ENCODE data around the gene DPP6.

Gene DPP6

DNA sequence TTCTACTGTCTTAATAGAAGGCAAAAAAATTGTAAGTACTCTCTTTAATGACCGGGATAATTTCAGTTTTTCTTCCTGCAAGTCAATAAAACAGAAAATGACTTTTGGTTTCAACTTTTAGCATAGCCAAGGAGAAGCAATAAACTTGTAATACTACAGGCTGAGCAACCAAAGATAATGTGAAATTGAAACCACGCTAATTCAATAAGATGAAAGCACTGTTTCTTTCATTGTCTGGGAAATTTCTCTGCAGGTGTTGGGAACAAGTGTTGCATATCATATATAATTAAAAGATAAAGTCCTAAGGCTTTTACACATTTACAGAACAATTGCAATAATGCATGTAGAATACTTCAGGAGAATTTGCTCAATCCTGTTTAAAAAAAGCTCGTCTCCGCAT is 488.4 kb downstream of the DPP6 start:
- in situ Hi-C loops (cut with HindIII; ENCODE audit: low pct_unique_long_range_greater_than_20kb, low sequenced_read_pairs) = no loop called here
- no peak for TF ChIP-seq JUND (IDR thresholded peaks at IDR 0.05; ENCODE audit: low read depth)
- DNase-seq (ENCODE audit: low read depth in 1 of 2, low spot score in 1 of 2) = no peak

DNA sequence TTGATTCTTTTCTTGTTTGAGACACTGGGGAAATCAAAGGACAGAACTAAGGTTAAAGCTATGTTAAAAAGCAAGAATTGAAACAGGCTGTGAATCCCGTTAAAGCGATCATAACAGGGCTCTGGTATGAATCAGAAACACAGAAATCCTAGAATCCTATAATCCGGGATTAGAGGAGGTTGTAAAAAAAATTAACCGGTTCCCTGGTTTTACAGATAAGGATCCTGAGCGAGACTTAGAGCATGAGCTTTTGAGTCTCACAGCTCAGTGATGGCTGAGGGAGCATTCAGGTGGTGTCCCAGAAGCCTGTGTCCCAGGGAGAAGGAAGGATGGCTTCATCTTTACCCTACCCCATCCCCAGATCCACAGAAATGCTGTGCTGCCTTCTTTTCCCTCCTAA is 489.4 kb downstream of the DPP6 start:
- in situ Hi-C loops (cut with HindIII; ENCODE audit: low pct_unique_long_range_greater_than_20kb, low sequenced_read_pairs) = no loop called here
- no peak for TF ChIP-seq JUND (IDR thresholded peaks at IDR 0.05; ENCODE audit: low read depth)
- no peak for DNase-seq (ENCODE audit: low read depth in 1 of 2, low spot score in 1 of 2)

DNA sequence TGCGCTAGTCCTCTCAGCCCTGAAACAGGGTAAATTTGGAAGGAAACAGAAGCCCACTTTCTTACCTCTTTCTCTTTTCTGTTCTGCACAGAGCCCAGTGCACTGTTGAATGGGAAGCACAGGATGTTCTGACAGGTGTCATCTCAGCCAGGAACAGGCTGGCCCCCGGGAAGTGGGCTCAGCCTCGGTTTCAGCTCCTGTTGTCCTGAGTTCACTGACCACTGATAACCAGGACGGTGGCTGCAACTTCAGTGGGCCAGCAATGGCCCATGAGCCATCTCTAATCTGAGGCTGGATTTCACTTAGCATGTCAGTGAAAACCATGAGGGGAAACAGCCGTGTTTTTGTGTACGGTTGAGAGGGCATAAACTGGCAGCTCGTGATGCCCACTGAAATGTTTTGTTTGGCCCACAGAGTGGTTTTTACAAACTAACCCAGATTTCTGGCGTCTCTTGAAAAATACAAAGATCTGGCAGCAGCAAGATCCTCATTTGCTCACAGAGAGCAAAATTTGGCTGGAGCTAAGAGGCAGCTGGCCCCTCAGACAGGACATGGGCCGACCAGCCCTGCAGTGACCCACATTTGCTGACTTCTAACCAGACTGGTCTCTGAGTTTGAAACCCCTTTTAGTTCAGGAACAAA is 494.9 kb downstream of the DPP6 start:
- no peak for TF ChIP-seq JUND (IDR thresholded peaks at IDR 0.05; ENCODE audit: low read depth)
- no peak for DNase-seq (ENCODE audit: low read depth in 1 of 2, low spot score in 1 of 2)
- in situ Hi-C loops (cut with HindIII; ENCODE audit: low pct_unique_long_range_greater_than_20kb, low sequenced_read_pairs) = no loop called here

DNA sequence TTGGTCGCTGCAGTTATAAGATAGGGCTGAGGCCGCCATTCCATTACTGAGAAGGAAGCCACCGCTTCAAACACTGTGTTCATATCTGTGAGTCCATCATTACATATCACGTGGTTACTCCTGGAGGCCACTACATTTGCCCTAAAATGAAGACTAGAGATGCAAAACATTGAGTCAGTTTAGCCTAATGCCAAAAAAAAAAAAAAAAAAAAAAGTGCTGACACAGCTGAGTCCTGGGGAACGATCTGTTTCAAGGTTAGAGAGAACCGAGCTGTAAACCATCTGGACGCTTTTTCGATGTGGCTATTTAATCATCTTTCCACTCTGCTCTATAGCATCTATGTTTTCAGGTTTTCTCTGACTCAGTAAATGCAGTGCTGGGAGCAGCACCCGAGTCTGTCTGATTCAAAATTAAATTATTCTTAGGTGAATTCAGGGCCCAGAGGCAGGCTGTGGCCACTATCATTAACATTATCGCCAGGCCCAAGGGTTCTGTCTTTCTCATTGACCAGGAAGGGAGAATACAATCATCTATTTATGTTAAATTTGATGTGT is 501.6 kb downstream of the DPP6 start:
- DNase-seq (ENCODE audit: low read depth in 1 of 2, low spot score in 1 of 2) = no peak
- TF ChIP-seq JUND (IDR thresholded peaks at IDR 0.05; ENCODE audit: low read depth) = no peak
- in situ Hi-C loops (cut with HindIII; ENCODE audit: low pct_unique_long_range_greater_than_20kb, low sequenced_read_pairs) = no loop called here

DNA sequence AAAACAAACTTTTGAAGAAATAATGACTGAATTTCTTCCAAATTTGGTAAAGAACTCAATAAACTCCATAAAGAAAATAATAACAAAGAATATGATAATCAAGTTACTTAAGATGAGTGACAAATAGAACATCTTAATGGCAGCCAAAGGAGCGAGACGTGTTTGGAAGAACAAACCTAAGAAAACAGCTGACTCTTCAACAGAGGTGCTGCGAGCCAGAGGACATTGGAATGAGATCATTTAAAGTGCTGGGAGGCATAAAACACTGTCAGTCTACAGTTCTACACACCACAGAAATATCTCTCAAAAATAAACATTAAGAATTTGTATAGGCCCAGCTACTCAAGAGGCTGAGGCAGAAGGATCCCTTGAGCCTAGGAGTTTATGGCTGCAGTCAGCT is 507.3 kb downstream of the DPP6 start:
- no peak for TF ChIP-seq JUND (IDR thresholded peaks at IDR 0.05; ENCODE audit: low read depth)
- no peak for DNase-seq (ENCODE audit: low read depth in 1 of 2, low spot score in 1 of 2)
- in situ Hi-C loops (cut with HindIII; ENCODE audit: low pct_unique_long_range_greater_than_20kb, low sequenced_read_pairs) = no loop called here

DNA sequence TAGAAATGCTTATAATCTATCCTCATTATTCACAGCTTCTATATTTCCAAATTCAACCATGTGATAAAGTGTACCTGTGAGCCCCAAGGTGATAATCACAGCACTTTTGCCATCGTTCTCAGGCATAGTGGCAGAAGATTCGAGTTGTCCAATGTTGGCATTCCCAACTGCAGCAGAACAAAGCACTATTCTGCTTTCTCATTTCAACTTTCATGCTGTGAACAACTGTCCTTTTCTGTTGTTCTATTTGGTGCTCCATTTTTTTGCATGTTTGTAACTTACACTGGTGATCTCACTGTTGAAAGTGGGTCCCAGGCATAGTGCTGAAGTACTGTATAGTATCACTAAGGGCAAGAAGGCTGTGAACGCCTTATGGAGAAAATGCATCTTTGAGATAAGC is 512.5 kb downstream of the DPP6 start:
- TF ChIP-seq JUND (IDR thresholded peaks at IDR 0.05; ENCODE audit: low read depth) = no peak

DNA sequence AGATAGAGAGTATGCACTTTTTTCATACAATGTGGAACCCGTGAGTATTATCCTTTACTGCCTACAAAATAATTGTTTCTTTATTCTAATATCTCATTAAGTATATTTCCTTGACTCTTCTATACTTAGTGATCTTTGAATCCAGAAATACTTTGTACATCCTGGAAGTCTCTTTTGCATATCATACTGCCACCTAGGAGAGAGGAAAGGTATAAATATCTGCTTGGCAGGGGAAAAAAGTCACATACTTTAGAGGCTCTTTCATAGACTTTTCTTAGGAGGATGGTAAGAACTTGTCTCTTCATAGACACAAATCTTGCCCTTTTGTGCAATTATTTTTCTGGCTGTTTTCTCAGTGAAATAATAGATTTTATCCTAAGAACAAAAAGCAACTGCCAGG is 514.7 kb downstream of the DPP6 start:
- in situ Hi-C loops (cut with HindIII; ENCODE audit: low pct_unique_long_range_greater_than_20kb, low sequenced_read_pairs) = no loop called here

More for the DNA sequence above, 512.5 kb downstream of the DPP6 start:
- in situ Hi-C loops (cut with HindIII; ENCODE audit: low pct_unique_long_range_greater_than_20kb, low sequenced_read_pairs) = no loop called here
- DNase-seq (ENCODE audit: low read depth in 1 of 2, low spot score in 1 of 2) = no peak

DNA sequence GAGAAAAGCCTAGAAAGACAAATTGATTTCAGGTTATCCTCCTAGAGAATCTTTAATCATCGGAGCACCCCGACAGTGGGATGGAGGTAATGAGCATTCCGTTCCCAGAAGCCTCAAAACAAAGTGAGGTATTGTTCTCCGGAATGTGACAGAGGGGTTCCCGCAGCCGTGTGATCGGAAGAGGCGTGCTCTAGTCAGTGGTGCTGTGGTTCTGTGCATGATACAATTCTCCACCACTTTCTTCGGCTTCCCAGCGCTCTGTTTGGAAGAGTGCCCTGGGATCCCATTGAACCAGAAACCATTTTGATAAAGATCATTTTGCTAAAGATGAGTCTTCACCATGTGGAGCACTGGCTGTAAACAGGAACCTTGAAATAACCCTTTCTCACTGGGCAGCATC is 516.1 kb downstream of the DPP6 start:
- no peak for DNase-seq (ENCODE audit: low read depth in 1 of 2, low spot score in 1 of 2)
- no peak for TF ChIP-seq JUND (IDR thresholded peaks at IDR 0.05; ENCODE audit: low read depth)
- in situ Hi-C loops (cut with HindIII; ENCODE audit: low pct_unique_long_range_greater_than_20kb, low sequenced_read_pairs) = no loop called here

More for the DNA sequence above, 514.7 kb downstream of the DPP6 start:
- TF ChIP-seq JUND (IDR thresholded peaks at IDR 0.05; ENCODE audit: low read depth) = no peak
- DNase-seq (ENCODE audit: low read depth in 1 of 2, low spot score in 1 of 2) = no peak

DNA sequence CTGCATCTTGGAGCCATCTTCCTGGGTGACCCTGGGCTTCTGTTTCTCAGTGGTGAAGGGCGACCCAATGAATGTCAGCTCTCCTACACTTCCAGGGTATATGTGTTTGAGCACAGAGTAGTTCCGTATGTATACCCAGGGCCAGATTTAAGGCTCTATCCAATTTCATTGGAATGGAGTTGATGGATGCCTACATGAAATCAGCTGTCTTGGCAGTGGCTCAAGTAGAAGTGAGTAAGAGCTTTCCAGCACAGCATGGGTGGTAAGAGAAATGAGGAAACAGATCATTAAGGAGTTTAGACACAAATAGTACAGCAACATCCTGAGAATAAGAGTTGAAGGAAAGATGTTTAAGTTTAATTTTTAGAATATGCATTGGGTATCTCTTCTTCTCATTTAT is 517.7 kb downstream of the DPP6 start:
- in situ Hi-C loops (cut with HindIII; ENCODE audit: low pct_unique_long_range_greater_than_20kb, low sequenced_read_pairs) = no loop called here
- TF ChIP-seq JUND (IDR thresholded peaks at IDR 0.05; ENCODE audit: low read depth) = no peak
- DNase-seq (ENCODE audit: low read depth in 1 of 2, low spot score in 1 of 2) = no peak

DNA sequence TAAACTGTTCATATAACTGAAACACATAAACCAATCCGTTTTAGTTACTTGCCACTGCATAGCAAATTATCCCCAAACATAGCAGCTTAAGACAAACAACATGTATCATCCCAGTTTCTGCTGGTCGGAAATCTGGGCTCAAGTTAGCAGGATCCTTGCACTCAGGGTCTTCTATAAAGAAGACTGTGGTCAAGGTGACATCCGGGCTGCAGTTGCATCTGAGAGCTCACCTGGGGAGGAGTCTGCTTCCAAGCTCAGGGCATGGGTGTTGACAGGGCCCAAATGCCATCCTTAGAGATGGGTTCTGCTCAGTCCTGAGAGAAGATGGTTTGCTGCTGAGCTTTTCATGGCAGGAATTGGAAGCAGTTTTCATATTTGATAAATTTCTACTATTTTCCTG is 519.6 kb downstream of the DPP6 start:
- DNase-seq (ENCODE audit: low read depth in 1 of 2, low spot score in 1 of 2) = no peak
- in situ Hi-C loops (cut with HindIII; ENCODE audit: low pct_unique_long_range_greater_than_20kb, low sequenced_read_pairs) = no loop called here

DNA sequence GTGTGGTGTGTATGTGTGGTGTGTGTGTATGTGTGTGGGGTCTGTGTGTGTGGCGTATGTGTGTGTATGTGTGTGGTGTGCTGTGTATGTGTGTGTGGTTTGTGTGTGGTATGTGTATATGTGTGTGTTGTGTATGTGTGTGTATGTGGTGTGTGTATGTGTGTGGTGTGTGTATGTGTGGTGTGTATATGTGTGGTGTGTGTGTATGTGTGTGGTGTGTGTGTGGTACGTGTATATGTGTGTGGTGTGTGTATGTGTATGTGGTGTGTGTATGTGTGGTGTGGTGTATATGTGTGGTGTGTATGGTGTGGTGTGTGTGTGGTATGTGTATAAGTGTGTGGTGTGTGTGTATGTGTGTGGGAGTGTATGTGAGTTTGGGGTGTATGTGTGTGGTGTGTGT is 522.0 kb downstream of the DPP6 start:
- in situ Hi-C loops (cut with HindIII; ENCODE audit: low pct_unique_long_range_greater_than_20kb, low sequenced_read_pairs) = no loop called here
- DNase-seq (ENCODE audit: low read depth in 1 of 2, low spot score in 1 of 2) = no peak
- no peak for TF ChIP-seq JUND (IDR thresholded peaks at IDR 0.05; ENCODE audit: low read depth)

More for the DNA sequence above, 519.6 kb downstream of the DPP6 start:
- no peak for TF ChIP-seq JUND (IDR thresholded peaks at IDR 0.05; ENCODE audit: low read depth)

DNA sequence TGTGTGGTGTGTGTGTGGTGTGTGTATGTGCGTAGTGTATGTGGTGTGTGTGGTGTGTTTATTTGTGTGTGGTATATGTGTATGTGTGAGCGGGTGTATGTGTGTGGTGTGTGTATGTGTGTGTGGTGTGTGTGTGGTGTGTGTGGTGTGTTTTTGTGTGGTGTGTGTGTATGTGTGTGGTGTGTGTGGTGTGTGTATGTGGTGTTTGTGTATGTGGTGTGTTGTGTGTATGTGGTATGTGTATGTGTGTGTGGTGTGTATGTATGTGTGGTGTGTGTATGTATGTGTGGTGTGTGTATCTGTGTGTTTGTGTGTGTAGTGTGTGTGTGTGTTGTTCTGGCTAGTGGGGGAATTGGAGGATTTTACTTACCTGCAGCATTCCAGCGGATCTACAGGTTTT is 523.3 kb downstream of the DPP6 start:
- DNase-seq (ENCODE audit: low read depth in 1 of 2, low spot score in 1 of 2) = no peak
- in situ Hi-C loops (cut with HindIII; ENCODE audit: low pct_unique_long_range_greater_than_20kb, low sequenced_read_pairs) = no loop called here
- no peak for TF ChIP-seq JUND (IDR thresholded peaks at IDR 0.05; ENCODE audit: low read depth)

DNA sequence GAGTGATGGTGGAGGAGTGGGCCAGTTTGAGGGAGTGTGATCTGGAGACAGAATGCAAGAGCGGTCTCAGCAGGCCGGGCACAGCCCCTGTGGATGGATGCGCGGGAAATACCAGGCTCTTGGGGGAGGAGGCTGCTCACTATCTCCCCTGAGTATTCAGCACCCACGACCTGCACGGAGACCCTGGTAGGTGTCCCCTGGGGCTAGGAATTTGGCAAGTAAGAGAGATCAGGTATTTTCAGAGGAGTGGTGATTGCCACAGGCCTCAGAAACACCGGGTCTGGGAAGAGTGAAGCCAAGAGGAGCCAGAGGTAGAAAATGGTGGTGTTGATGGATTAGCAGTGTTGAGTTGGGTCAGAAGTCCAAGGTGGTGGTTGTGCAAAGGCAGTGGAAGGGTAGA is 524.4 kb downstream of the DPP6 start:
- in situ Hi-C loops (cut with HindIII; ENCODE audit: low pct_unique_long_range_greater_than_20kb, low sequenced_read_pairs) = no loop called here
- DNase-seq (ENCODE audit: low read depth in 1 of 2, low spot score in 1 of 2) = no peak
- TF ChIP-seq JUND (IDR thresholded peaks at IDR 0.05; ENCODE audit: low read depth) = no peak
